HEK293 (cell line): ENCODE data around the gene COL5A2.

ENCODE experiments used
- CTCF ChIA-PET: fragments of 350-600 bp; formaldehyde crosslinking; extraction: SDS; loops from one replicate; lab custom pipeline; 2021; ENCODE audit warnings: antibody characterized with exemption; lab: Yijun Ruan, JAX
- POLR2A ChIA-PET: fragments of 300-600 bp; formaldehyde crosslinking; extraction: SDS; loops from one replicate; lab custom pipeline; 2020; ENCODE audit warnings: antibody characterized with exemption, inconsistent platforms; lab: Yijun Ruan, JAX
- H3K27ac ChIP-seq: fragments of 200-500 bp; sonication (Bioruptor generic); 2 replicates; pipeline ENCODE4 v1.5.1; 2014; ENCODE audit warnings: low read depth, low read length, control low read depth, inconsistent platforms; ENCODE audit errors: extremely low read depth
- H3K36me3 ChIP-seq, 2 experiments: fragments of 200-500 bp in 1 of 2; sonication (Bioruptor generic) in 1 of 2; 1 replicate in 1 of 2; 2 replicates in 1 of 2; pipeline ENCODE4 v1.5.1; 2014 to 2017; ENCODE audit warnings: inconsistent platforms in 2 of 2, low read length in 2 of 2; ENCODE audit not compliant: control insufficient read depth in 2 of 2, insufficient read depth in 1 of 2
- H3K4me1 ChIP-seq: fragments of 200-500 bp; sonication (Bioruptor generic); 2 replicates; pipeline ENCODE4 v1.5.1; 2014; ENCODE audit warnings: mild to moderate bottlenecking, low read length, inconsistent platforms; ENCODE audit not compliant: control insufficient read depth, insufficient read depth
- H3K4me3 ChIP-seq: 2 replicates; pipeline ENCODE4 v1.5.1; 2011; ENCODE audit warnings: low read depth, mild to moderate bottlenecking, control low read depth, low read length, moderate library complexity
- H3K9me3 ChIP-seq: fragments of 200-500 bp; sonication (Bioruptor generic); 2 replicates; pipeline ENCODE4 v1.5.1; 2014; ENCODE audit warnings: low read depth, low read length, inconsistent platforms; ENCODE audit not compliant: control insufficient read depth, insufficient read depth
- ATF2 ChIP-seq: fragments of 450-650 bp; formaldehyde crosslinking; IDR thresholded peaks from 2 replicates; pipeline ENCODE4 v1.5.1; 2016; ENCODE audit warnings: missing biosample characterization, missing genetic modification characterization, low read depth
- BCL6B ChIP-seq: fragments of 450-650 bp; formaldehyde crosslinking; IDR thresholded peaks from 2 replicates; pipeline ENCODE4 v1.5.1; 2017; ENCODE audit warnings: missing biosample characterization, missing genetic modification characterization
- KLF8 ChIP-seq: fragments of 450-650 bp; formaldehyde crosslinking; IDR thresholded peaks from 2 replicates; pipeline ENCODE4 v1.5.1; 2016; ENCODE audit warnings: missing biosample characterization, missing genetic modification characterization
- KLF9 ChIP-seq: fragments of 450-650 bp; formaldehyde crosslinking; IDR thresholded peaks from 2 replicates; pipeline ENCODE4 v1.5.1; 2016; ENCODE audit warnings: missing biosample characterization, missing genetic modification characterization, low read depth
- PRDM10 ChIP-seq: fragments of 450-650 bp; formaldehyde crosslinking; IDR thresholded peaks from 2 replicates; pipeline ENCODE4 v1.5.1; 2016; ENCODE audit warnings: missing biosample characterization, missing genetic modification characterization
- SCRT1 ChIP-seq: fragments of 450-650 bp; formaldehyde crosslinking; IDR thresholded peaks from 2 replicates; pipeline ENCODE4 v1.5.1; 2016; ENCODE audit warnings: missing biosample characterization, missing genetic modification characterization, borderline replicate concordance
- SETDB1 ChIP-seq: IDR thresholded peaks from one replicate; pipeline ENCODE4 v1.6.1; 2017; ENCODE audit warnings: mild to moderate bottlenecking, low read length, moderate library complexity, mixed read lengths; ENCODE audit not compliant: insufficient read length
- ZBTB44 ChIP-seq: fragments of 450-650 bp; IDR thresholded peaks from 2 replicates; pipeline ENCODE4 v1.5.1; 2018; ENCODE audit warnings: missing biosample characterization, mild to moderate bottlenecking, missing genetic modification characterization
- ZBTB6 ChIP-seq: fragments of 450-650 bp; formaldehyde crosslinking; IDR thresholded peaks from 2 replicates; pipeline ENCODE4 v1.5.1; 2017; ENCODE audit warnings: missing biosample characterization, missing genetic modification characterization
- ZIC2 ChIP-seq: fragments of 450-650 bp; formaldehyde crosslinking; IDR thresholded peaks from 2 replicates; pipeline ENCODE4 v1.5.1; 2016; ENCODE audit warnings: missing biosample characterization, missing genetic modification characterization
- ZNF184 ChIP-seq: fragments of 450-650 bp; IDR thresholded peaks from 2 replicates; pipeline ENCODE4 v1.5.1; 2018; ENCODE audit warnings: missing biosample characterization, mild to moderate bottlenecking, missing genetic modification characterization
- ZNF223 ChIP-seq: fragments of 450-650 bp; formaldehyde crosslinking; IDR thresholded peaks from 2 replicates; pipeline ENCODE4 v1.5.1; 2016; ENCODE audit warnings: missing biosample characterization, missing genetic modification characterization
- ZNF311 ChIP-seq: fragments of 450-650 bp; formaldehyde crosslinking; IDR thresholded peaks from 2 replicates; pipeline ENCODE4 v1.5.1; 2017; ENCODE audit warnings: missing biosample characterization, missing genetic modification characterization, borderline replicate concordance
- ZNF610 ChIP-seq: fragments of 450-650 bp; formaldehyde crosslinking; IDR thresholded peaks from 2 replicates; pipeline ENCODE4 v1.5.1; 2016; ENCODE audit warnings: missing biosample characterization, missing genetic modification characterization, borderline replicate concordance
- ZSCAN4 ChIP-seq: fragments of 450-650 bp; formaldehyde crosslinking; IDR thresholded peaks from 2 replicates; pipeline ENCODE4 v1.5.1; 2017; ENCODE audit warnings: missing biosample characterization, missing genetic modification characterization

COL5A2 gene

GRCh38 chr2:189168856-189169499 is 10.6 kb downstream of the COL5A2 start:
- H3K4me3 ChIP-seq = no peak overlapping the region
- CTCF ChIA-PET = interaction anchor here (0.8 to 1.3 kb wide), 2 partner anchors 18 to 35 kb away, joined by 4 to 6 read pairs; no protein-coding TSS in a partner anchor
- no peak for TF ChIP-seq SETDB1
- TF ChIP-seq PRDM10 = no peak
- TF ChIP-seq ZNF223 = no peak
- no peak for TF ChIP-seq KLF9 (tag by site-specific recombination)
- TF ChIP-seq BCL6B (tag by site-specific recombination) = no peak
- no peak for TF ChIP-seq ZNF184 (tag by site-specific recombination)
- TF ChIP-seq ZBTB6 (tag by site-specific recombination) = no peak
- no peak for TF ChIP-seq ZSCAN4 (tag by site-specific recombination)
- TF ChIP-seq ZNF610 (tag by site-specific recombination) = no peak
- TF ChIP-seq SCRT1 (tag by site-specific recombination) = no peak
- POLR2A ChIA-PET = no interaction called here
- no peaks in the 10 kb centered on the region for H3K36me3 ChIP-seq
- H3K9me3 ChIP-seq = no peaks in the 10 kb centered on the region
- H3K27ac ChIP-seq = no peak overlapping the region
- no peaks in the 10 kb centered on the region for H3K4me1 ChIP-seq

GRCh38 chr2:189165656-189166380 is 13.7 kb downstream of the COL5A2 start:
- Histone ChIP-seq H3K36me3 (no peaks in the 10 kb centered on the region), H3K4me1 (no peaks in the 10 kb centered on the region), H3K27ac (no peak overlapping the region), H3K4me3 (no peak overlapping the region), H3K9me3 (no peaks in the 10 kb centered on the region)
- ChIA-PET CTCF (interaction anchor here (0.7 kb wide), 1 partner anchor 188 kb away, joined by 5 read pairs; no protein-coding TSS in a partner anchor), POLR2A (no interaction called here)
- TF ChIP-seq ATF2 (tag by site-specific recombination) (no peak), KLF8 (tag by site-specific recombination) (no peak), ZIC2 (no peak), ZBTB44 (tag by site-specific recombination) (no peak), PRDM10 (no peak), ZNF184 (tag by site-specific recombination) (no peak), ZNF311 (tag by site-specific recombination) (no peak)
